HG03060 (cell line): ENCODE measurements around the gene WDR6.
"Not testable (repeated sequence)": the region's sequence is repeated elsewhere in the genome, so short reads cannot be mapped to it uniquely, and the experiment has no call there.

Experiments used
- ATAC-seq: cut with Tn5 transposase; IDR thresholded peaks from one replicate; pipeline ENCODE4 v1.9.1; 2021; ENCODE audit warnings: low read depth, moderate number of reproducible peaks; ENCODE audit not compliant: unreplicated experiment

Gene WDR6

GRCh38 chr3:48991851-48992545, 15.2 kb upstream of the WDR6 start:
- ATAC-seq = no peak

- ATAC-seq = no peak
Measured at GRCh38 chr3:48993834-48994233, 13.4 kb upstream of the WDR6 start.

- no peak for ATAC-seq
Measured at GRCh38 chr3:48996640-48997039, 10.6 kb upstream of the WDR6 start.

- ATAC-seq = no peak
Measured at GRCh38 chr3:48997102-48997635, 10.0 kb upstream of the WDR6 start.

- ATAC-seq = no peak
Measured at GRCh38 chr3:48997714-48998637, 9.2 kb upstream of the WDR6 start.

GRCh38 chr3:48999085-48999858, 7.9 kb upstream of the WDR6 start:
- no peak for ATAC-seq

GRCh38 chr3:49001155-49001554, 6.0 kb upstream of the WDR6 start:
- ATAC-seq = no peak

GRCh38 chr3:49004352-49005302, 2.6 kb upstream of the WDR6 start:
- no peak for ATAC-seq

GRCh38 chr3:49005303-49005680, 1.9 kb upstream of the WDR6 start:
- ATAC-seq = no peak

GRCh38 chr3:49005998-49006397, 1.2 kb upstream of the WDR6 start:
- ATAC-seq = no peak

GRCh38 chr3:49006408-49007067, 653 bp upstream of the WDR6 start:
- no peak for ATAC-seq

GRCh38 chr3:49007771-49008528, 759 bp downstream of the WDR6 start:
- ATAC-seq = peak; percentile 14

- ATAC-seq = not testable (repeated sequence)
Measured at GRCh38 chr3:49008627-49009026, 1.4 kb downstream of the WDR6 start.

- no peak for ATAC-seq
Measured at GRCh38 chr3:49009396-49009795, 2.2 kb downstream of the WDR6 start.

GRCh38 chr3:49012441-49013017, 5.3 kb downstream of the WDR6 start:
- ATAC-seq = no peak

- no peak for ATAC-seq
Measured at GRCh38 chr3:49013113-49013737, 6.0 kb downstream of the WDR6 start.

GRCh38 chr3:49013738-49014660, 6.8 kb downstream of the WDR6 start:
- ATAC-seq = no peak
